Urothelium cell line (cell line): ENCODE results near the gene ACAP3.
"Not testable (repeated sequence)": the region's sequence is repeated elsewhere in the genome, so short reads cannot be mapped to it uniquely, and the experiment has no call there.

Source experiments
- DNase-seq: peaks from one replicate; pipeline ENCODE4 v3.0.0; 2011; ENCODE audit warnings: low spot score, mixed read lengths
- FAIRE-seq: peaks from 2 replicates; lab custom pipeline; 2011; peaks lifted over from hg19 to GRCh38; lab: Jason Lieb, UNC

ACAP3 gene

GRCh38 chr1:1268284-1268682 lies 39.4 kb downstream of the ACAP3 start:
- FAIRE-seq (no peak), DNase-seq (no peak)

DNA sequence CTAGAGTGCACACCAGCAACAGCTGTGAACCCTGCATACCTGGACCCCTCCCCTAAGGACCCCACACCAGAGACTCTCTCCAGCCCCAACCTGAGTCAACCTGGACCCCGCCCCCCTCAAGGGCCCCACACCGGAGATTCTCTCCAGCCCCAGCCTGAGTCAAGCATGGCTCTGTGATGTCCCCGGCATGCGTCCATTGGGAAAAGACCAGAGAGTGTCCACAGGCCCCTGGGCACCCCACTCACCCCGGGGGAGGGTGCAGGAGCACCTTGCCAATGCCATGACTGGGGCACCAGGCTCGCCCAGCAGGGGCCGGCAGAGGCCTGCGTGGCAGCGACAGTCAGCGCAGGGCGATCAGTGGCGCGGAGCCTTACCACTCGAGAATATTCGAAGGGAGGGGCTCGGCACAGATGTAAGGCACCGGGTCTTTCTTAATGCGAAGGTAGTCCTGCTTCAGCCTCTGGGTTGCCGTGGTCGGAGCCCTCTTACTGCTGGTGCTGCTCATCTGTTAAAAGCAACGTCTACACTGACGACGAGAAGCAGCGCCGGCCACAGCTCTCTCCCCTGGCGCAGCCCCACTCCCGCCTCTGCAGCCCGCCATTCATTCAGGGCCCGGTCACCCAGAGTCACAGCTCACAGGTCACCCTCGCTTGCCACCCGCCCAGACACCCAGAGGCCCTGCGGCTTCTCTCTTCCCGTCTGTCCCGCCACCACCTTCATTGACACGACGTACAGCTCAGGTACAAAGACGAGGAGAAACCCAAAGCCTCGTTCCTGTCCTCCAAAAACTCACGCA lies 40.0 kb downstream of the ACAP3 start:
- DNase-seq (no peak), FAIRE-seq (no peak)

DNA sequence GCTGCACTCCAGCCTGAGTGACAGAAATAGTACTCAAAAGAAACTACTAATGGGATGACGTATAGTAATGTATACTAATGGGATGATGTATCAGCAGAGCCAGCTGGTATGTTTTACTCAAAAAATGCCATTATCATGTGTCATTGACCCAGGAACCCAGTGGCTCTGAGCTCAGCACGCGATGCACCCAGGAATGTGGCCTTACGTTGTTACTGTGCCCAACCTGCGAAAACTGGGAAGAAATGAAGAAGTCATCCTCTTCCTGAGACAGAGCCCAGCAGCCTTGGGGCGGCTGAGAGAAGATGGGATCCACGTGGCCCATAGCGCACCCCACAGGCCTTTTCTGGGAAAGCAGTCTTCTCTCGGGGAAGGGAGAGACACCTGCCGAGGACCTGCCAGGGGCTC lies 42.9 kb downstream of the ACAP3 start:
- DNase-seq = peak; percentile 42
- FAIRE-seq = no peak

GRCh38 chr1:1264026-1264425 lies 43.7 kb downstream of the ACAP3 start:
- no peak for FAIRE-seq
- no peak for DNase-seq

DNA sequence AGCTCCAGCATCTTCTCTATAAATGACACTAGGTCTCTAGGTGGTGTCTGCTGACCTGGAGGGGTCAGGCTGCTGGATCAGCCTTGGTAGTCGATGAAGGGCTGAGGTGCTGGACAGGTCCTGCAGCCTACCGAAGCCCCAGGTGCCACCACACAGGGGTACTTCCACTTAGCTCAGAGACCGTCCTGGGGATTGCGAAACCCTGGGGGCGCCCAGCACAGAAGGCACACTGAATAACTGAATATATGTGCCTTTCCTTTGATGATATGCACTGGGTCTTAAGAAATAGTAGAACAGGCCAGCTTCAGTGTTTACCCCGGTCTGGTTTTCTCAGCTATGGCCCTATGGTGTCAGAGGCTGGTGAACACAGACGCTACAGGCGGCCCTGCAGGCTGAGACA lies 45.0 kb downstream of the ACAP3 start:
- DNase-seq = no peak
- no peak for FAIRE-seq

DNA sequence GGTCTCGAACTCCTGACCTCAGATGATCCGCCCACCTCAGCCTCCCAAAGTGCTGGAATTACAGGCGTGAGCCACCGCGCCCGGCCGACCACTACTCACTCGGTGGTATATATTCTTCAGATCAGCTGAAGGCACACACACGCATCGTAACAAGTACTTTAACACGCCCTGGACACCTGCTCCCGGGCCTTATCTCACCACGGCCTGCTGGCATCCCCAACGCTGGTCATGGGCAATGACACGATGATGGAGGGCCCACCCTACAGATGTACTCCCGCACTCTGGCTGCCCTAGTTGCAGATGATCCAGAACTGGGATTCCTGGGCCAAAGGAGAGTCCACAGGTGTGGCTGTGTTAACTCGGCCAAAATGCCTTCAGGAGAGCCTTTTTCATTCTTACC lies 45.7 kb downstream of the ACAP3 start:
- no peak for DNase-seq
- FAIRE-seq = no peak

DNA sequence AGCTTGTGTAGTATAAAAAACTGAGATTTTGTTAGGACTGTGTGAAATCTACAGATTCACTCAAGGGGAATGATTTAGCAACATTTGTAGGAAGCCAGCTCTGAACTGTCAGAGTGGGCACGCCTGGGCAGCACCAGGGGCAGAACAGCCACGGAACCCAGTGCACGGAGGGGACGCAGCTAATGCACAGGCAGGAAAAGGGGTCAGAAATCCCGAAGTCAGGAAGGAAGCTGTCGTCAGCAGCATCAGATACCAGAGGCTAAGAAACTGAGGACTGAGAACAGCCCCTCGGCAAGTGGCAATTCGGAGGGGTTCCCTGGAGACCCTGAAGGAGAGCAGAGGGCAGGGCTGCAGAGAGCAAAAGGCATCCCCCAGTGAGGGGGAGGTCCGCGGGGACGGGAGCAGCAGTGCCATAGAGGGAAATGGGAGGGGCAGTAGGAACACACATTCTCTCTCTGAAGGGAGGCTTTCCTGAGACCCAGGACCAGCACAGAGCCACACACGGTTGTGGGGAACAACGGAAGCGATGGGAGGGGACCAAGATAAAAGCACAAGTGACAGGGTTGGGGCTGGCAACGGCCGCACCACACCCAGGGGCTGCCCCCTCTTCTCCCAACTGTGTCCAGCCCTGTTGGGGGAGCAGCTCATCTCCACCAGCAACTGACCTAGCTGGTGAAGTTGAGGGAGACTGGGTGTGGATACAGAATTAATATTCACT lies 46.7 kb downstream of the ACAP3 start:
- DNase-seq (no peak), FAIRE-seq (no peak)

DNA sequence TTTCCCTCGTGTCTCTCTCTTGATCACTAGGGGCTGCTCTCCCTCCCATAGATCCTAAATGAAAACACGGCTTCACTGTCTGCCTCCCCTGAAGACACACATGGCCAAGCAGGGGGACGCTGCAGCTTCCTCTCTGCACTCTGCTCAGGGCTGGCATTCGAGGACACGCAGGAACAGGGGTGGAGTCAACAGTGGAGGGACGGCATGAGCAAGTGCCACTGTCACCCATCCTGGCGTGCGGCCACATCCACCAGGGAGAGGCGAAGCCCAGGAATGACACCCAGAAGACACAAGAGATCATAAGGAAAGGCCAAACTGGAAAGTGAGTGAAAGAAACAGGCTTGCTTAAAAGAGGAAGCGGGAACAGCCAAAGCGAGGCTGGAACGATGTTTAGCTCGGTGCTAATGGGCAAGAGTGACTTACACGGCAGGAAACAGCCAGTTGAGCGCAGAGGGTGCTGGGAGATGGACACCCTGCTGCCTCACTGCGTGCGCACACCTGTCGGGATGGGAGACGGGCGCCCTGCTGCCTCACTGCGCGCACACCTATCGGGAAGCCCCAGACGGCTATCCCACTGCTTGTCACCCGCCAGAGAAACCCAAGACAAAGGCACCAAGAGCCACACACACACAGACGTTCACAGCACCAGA lies 47.7 kb downstream of the ACAP3 start:
- no peak for FAIRE-seq
- DNase-seq = no peak

DNA sequence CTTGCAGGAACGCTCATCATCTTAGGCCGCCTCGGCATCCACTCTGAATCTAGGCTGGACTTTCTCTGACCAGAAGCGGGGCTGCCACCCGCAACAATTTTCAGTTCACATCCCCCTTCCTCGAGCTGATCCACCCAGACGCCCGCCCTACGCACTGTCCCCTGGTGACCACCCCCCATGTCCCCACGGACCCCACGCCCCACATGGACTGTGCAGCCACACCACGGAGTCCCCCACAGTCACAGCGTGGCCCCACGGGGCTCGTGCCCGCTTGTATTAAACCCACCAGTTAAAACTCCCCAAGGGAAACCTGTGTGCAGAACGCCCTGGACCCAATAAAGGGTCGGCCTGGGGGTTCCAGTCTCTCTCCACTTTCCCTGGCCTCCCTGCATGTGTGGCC lies 48.2 kb downstream of the ACAP3 start:
- no peak for FAIRE-seq
- no peak for DNase-seq

- no peak for DNase-seq
- peak; percentile 98 for FAIRE-seq
These were observed 48.6 kb downstream of the ACAP3 start for GRCh38 chr1:1259119-1259488.

GRCh38 chr1:1256956-1257871 lies 50.5 kb downstream of the ACAP3 start:
- FAIRE-seq (no peak), DNase-seq (no peak)

GRCh38 chr1:1255611-1256010 lies 52.1 kb downstream of the ACAP3 start:
- FAIRE-seq (no peak), DNase-seq (no peak)

- FAIRE-seq = no peak
- no peak for DNase-seq
These were observed 52.7 kb downstream of the ACAP3 start for GRCh38 chr1:1255078-1255477.

DNA sequence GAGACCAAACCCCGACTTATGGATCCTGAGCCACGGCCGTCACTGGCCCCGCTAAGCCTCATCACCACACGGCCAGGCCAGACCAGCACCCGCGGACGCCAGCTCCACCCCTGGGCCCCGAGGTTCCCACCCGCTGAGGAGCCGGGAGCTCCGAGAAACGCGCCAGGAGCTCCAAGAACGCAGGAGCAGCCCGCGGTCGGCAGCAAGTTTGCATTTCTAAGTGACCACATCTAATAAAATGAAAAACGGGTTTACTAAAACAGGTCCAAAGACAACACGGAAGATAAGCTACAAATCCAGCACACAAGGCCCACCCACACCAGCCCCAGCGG lies 53.1 kb downstream of the ACAP3 start:
- DNase-seq (no peak), FAIRE-seq (no peak)

GRCh38 chr1:1253972-1254666 lies 53.6 kb downstream of the ACAP3 start:
- no peak for FAIRE-seq
- DNase-seq = no peak

DNA sequence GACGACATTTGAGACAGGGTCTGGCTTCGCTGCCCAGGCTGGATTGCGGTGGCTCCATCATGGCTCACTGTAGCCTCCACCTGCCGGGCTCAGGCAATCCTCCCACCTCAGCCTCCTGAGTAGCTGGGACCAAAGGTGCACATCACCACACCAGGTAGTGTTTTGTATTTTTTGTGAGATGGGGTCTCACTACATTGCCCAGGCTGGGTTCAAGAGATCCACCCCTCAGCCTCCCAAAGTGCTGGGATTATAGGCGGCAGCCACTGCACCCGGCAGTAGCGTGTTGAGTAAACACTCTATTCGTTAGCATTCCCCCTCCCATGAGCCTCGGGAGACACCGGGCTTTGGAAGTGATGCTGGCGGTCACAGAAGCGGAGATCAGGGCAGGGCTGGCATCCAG lies 54.4 kb downstream of the ACAP3 start:
- no peak for DNase-seq
- no peak for FAIRE-seq

- no peak for FAIRE-seq
These were observed 56.9 kb downstream of the ACAP3 start for GRCh38 chr1:1250786-1251284.

DNA sequence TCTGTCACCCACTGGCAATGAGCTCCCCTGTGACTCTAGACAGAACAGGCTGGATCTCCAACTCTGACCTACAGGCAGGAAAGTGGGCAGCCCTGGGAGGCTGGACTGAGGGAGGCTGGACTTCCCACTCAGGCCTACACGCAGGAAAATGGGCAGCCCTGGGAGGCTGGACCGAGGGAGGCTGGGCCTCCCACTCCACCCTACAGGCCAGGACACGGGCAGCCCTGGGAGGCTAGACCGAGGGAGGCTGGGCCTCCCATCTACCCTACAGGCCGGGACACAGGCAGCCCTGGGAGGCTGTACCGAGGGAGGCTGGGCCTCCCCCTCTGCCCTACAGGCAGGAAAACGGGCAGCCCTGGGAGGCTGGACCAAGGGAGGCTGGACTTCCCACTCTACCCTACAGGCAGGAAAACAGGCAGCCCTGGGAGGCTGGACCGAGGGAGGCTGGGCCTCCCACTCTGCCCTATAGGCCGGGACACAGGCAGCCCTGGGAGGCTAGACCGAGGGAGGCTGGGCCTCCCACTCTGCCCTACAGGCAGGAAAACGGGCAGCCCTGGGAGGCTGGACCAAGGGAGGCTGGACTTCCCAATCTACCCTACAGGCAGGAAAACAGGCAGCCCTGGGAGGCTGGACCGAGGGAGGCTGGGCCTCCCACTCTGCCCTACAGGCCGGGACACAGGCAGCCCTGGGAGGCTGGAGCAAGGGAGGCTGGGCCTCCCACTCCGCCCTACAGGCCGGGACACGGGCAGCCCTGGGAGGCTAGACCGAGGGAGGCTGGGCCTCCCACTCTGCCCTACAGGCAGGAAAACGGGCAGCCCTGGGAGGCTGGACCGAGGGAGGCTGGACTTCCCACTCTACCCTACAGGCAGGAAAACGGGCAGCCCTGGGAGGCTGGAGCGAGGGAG lies 59.5 kb downstream of the ACAP3 start:
- not testable (repeated sequence) for FAIRE-seq, DNase-seq

More at GRCh38 chr1:1250786-1251284, 56.9 kb downstream of the ACAP3 start:
- no peak for DNase-seq

GRCh38 chr1:1247341-1247913 lies 60.3 kb downstream of the ACAP3 start:
- DNase-seq = no peak
- no peak for FAIRE-seq
